Fibroblast of lung (primary cell): ENCODE measurements around the gene TMEM131. TPM values are rescaled to one million over a fixed set of nuclear protein-coding genes. Genes with fewer than 3 reads are reported as not detected.

ENCODE experiments used
- DNase-seq, 2 donors: peaks; one replicate each; pipeline versions ENCODE4 v3.0.0 to v3.0.0-alpha.2; 2010; ENCODE audit warnings: low read depth in 2 of 2
- H2AFZ ChIP-seq: 2 replicates; pipeline ENCODE4 v1.5.1; 2012; ENCODE audit warnings: low read length, control low read depth, inconsistent platforms
- H3K27ac ChIP-seq: 2 replicates; pipeline ENCODE4 v1.5.1; 2011; ENCODE audit warnings: low read length, control low read depth; ENCODE audit not compliant: insufficient read depth
- H3K27me3 ChIP-seq: 2 replicates; pipeline ENCODE4 v1.5.1; 2011; ENCODE audit warnings: mild to moderate bottlenecking, low read length; ENCODE audit not compliant: control insufficient read depth, insufficient read depth
- H3K36me3 ChIP-seq: 2 replicates; pipeline ENCODE4 v1.5.1; 2011; ENCODE audit warnings: low read length; ENCODE audit not compliant: control insufficient read depth, insufficient read depth
- H3K4me1 ChIP-seq: 2 replicates; pipeline ENCODE4 v1.5.1; 2011; ENCODE audit warnings: low read length; ENCODE audit not compliant: control insufficient read depth, insufficient read depth; ENCODE audit errors: extremely low read depth
- H3K4me2 ChIP-seq: 2 replicates; pipeline ENCODE4 v1.5.1; 2011; ENCODE audit warnings: low read length, control low read depth; ENCODE audit not compliant: insufficient read depth; ENCODE audit errors: extremely low read depth
- H3K4me3 ChIP-seq, 4 experiments: fragments of 200-600 bp in 1 of 4; sonication (generic) in 1 of 4; replicated peaks in 1 of 4; 2 replicates each; pipeline ENCODE4 v1.5.1; 2011 to 2016; ENCODE audit warnings: low read length in 4 of 4, low read depth in 3 of 4, mild to moderate bottlenecking in 3 of 4, control low read depth in 2 of 4, inconsistent platforms in 1 of 4, mixed read lengths in 1 of 4; ENCODE audit not compliant: insufficient read depth in 1 of 4; ENCODE audit errors: control extremely low read depth in 1 of 4
- H3K79me2 ChIP-seq: 2 replicates; pipeline ENCODE4 v1.5.1; 2012; ENCODE audit warnings: mild to moderate bottlenecking, low read length, inconsistent platforms; ENCODE audit not compliant: control insufficient read depth, insufficient read depth
- H3K9ac ChIP-seq: 2 replicates; pipeline ENCODE4 v1.5.1; 2011; ENCODE audit warnings: mild to moderate bottlenecking, low read length, control low read depth; ENCODE audit not compliant: insufficient read depth
- H3K9me3 ChIP-seq: 2 replicates; pipeline ENCODE4 v1.5.1; 2012; ENCODE audit warnings: low read depth, low read length; ENCODE audit not compliant: control insufficient read depth, insufficient read depth
- H4K20me1 ChIP-seq: 2 replicates; pipeline ENCODE4 v1.5.1; 2011; ENCODE audit warnings: low read length; ENCODE audit not compliant: control insufficient read depth, insufficient read depth; ENCODE audit errors: extremely low read depth
- EZH2 ChIP-seq: IDR thresholded peaks from 2 replicates; pipeline ENCODE4 v1.5.1; 2012; ENCODE audit warnings: low read length, control low read depth, mild to moderate bottlenecking; ENCODE audit errors: missing control alignments
- polyA plus RNA-seq, 2 donors: library from polyadenylated mRNA; depleted of rRNA in 1 of 2; stranded (reverse) in 1 of 2; unstranded in 1 of 2; fragments of >200 nt; gene quantifications; 2 replicates each; pipeline ENCODE4 v1.2.1, GENCODE V29; 2011 to 2012; ENCODE audit warnings: missing spikeins in 1 of 2
- total RNA-seq: library from RNA; depleted of rRNA; stranded (reverse); fragments of >200 nt; gene quantifications from 2 replicates; pipeline ENCODE4 v1.2.1, GENCODE V29; 2014
- TF ChIP-seq, protein P1 (sequence below), 2 donors: IDR thresholded peaks in 1 of 2; conservative IDR thresholded peaks in 1 of 2; 1 replicate in 1 of 2; 2 replicates in 1 of 2; pipeline ENCODE4 v1.5.1; 2011 to 2012; ENCODE audit warnings: low read length in 2 of 2, control low read depth in 1 of 2, inconsistent platforms in 1 of 2, low read depth in 1 of 2, mild to moderate bottlenecking in 1 of 2

Gene TMEM131
- total and polyA plus RNA-seq, 2 donors (not counting 1 experiment from before 2014, with no cell fraction given): 18.1 to 32.4 TPM

- Histone ChIP-seq H3K4me2 (no peak overlapping the region), H3K9me3 (no peaks in the 10 kb centered on the region)
Measured at GRCh38 chr2:97711394-97711711, 284.4 kb downstream of the TMEM131 start.

GRCh38 chr2:97708608-97709007, 287.1 kb downstream of the TMEM131 start:
- H3K9me3 ChIP-seq: no peaks in the 10 kb centered on the region
- no peak for DNase-seq
- no peak overlapping the region for H2AFZ ChIP-seq
- H3K4me3 ChIP-seq: no peak overlapping the region
- no peaks in the 10 kb centered on the region for H3K4me1 ChIP-seq
- peaks cover 6% of the 10 kb centered on the region for H3K27me3 ChIP-seq
- no peak overlapping the region for H3K9ac ChIP-seq
- H3K27ac ChIP-seq: no peak overlapping the region
- H3K4me2 ChIP-seq: no peak overlapping the region
- H4K20me1 ChIP-seq: no peaks in the 10 kb centered on the region
- TF ChIP-seq, protein P1, sequence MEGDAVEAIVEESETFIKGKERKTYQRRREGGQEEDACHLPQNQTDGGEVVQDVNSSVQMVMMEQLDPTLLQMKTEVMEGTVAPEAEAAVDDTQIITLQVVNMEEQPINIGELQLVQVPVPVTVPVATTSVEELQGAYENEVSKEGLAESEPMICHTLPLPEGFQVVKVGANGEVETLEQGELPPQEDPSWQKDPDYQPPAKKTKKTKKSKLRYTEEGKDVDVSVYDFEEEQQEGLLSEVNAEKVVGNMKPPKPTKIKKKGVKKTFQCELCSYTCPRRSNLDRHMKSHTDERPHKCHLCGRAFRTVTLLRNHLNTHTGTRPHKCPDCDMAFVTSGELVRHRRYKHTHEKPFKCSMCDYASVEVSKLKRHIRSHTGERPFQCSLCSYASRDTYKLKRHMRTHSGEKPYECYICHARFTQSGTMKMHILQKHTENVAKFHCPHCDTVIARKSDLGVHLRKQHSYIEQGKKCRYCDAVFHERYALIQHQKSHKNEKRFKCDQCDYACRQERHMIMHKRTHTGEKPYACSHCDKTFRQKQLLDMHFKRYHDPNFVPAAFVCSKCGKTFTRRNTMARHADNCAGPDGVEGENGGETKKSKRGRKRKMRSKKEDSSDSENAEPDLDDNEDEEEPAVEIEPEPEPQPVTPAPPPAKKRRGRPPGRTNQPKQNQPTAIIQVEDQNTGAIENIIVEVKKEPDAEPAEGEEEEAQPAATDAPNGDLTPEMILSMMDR (conservative IDR thresholded peaks at IDR 0.05 in 1 of 2, IDR thresholded peaks at IDR 0.05 in 1 of 2; ENCODE audit: low read depth in 1 of 2, low read length in 2 of 2): no peak
- no peak for TF ChIP-seq EZH2
- H3K36me3 ChIP-seq: no peaks in the 10 kb centered on the region
- H3K79me2 ChIP-seq: no peaks in the 10 kb centered on the region

More at GRCh38 chr2:97711394-97711711, 284.4 kb downstream of the TMEM131 start:
- Histone ChIP-seq H3K27me3 (peaks cover 6% of the 10 kb centered on the region), H4K20me1 (no peaks in the 10 kb centered on the region), H3K4me1 (no peaks in the 10 kb centered on the region), H3K9ac (no peak overlapping the region), H3K79me2 (no peaks in the 10 kb centered on the region), H3K36me3 (no peaks in the 10 kb centered on the region), H3K27ac (no peak overlapping the region), H3K4me3 (no peak overlapping the region), H2AFZ (no peak overlapping the region)
- TF ChIP-seq EZH2: no peak
- TF ChIP-seq, protein P1 (conservative IDR thresholded peaks at IDR 0.05 in 1 of 2, IDR thresholded peaks at IDR 0.05 in 1 of 2; ENCODE audit: low read depth in 1 of 2, low read length in 2 of 2): no peak
- no peak for DNase-seq

DNA sequence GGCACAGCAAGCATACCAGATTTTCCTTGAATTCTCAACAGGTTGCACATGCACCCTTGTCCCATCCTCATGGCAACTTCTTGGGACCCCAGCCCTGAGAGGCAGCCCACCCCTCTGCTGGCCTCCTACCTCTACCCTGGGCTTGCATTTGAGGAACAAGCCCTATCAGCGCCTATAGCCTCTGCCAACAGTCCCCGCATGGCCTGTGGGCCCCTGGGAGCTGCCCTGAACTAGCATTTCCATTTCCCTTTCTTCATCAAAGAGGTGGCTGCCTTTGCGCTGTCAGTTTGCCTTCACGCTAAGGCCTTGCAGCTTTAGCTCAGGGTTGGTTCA, 287.7 kb downstream of the TMEM131 start:
- no peaks in the 10 kb centered on the region for H4K20me1 ChIP-seq
- no peak overlapping the region for H2AFZ ChIP-seq
- no peak overlapping the region for H3K4me3 ChIP-seq
- no peaks in the 10 kb centered on the region for H3K36me3 ChIP-seq
- H3K79me2 ChIP-seq: no peaks in the 10 kb centered on the region
- H3K4me1 ChIP-seq: no peaks in the 10 kb centered on the region
- peaks cover 6% of the 10 kb centered on the region for H3K27me3 ChIP-seq
- no peak overlapping the region for H3K9ac ChIP-seq
- TF ChIP-seq EZH2: no peak
- TF ChIP-seq, protein P1 (conservative IDR thresholded peaks at IDR 0.05 in 1 of 2, IDR thresholded peaks at IDR 0.05 in 1 of 2; ENCODE audit: low read depth in 1 of 2, low read length in 2 of 2): no peak
- H3K9me3 ChIP-seq: no peaks in the 10 kb centered on the region
- H3K4me2 ChIP-seq: no peak overlapping the region
- no peak overlapping the region for H3K27ac ChIP-seq
- no peak for DNase-seq
